GM20000 (cell line): ENCODE results near the gene KDELR1.

Experiments
- DNase-seq: peaks from one replicate; pipeline ENCODE4 v3.0.0; 2012; ENCODE audit warnings: low spot score
- TF ChIP-seq, protein P1 (sequence below): IDR thresholded peaks from 2 replicates; pipeline ENCODE4 v1.5.1; 2012; ENCODE audit warnings: mild to moderate bottlenecking, control low read depth; ENCODE audit errors: extremely low read depth, missing control alignments

KDELR1 gene

DNA sequence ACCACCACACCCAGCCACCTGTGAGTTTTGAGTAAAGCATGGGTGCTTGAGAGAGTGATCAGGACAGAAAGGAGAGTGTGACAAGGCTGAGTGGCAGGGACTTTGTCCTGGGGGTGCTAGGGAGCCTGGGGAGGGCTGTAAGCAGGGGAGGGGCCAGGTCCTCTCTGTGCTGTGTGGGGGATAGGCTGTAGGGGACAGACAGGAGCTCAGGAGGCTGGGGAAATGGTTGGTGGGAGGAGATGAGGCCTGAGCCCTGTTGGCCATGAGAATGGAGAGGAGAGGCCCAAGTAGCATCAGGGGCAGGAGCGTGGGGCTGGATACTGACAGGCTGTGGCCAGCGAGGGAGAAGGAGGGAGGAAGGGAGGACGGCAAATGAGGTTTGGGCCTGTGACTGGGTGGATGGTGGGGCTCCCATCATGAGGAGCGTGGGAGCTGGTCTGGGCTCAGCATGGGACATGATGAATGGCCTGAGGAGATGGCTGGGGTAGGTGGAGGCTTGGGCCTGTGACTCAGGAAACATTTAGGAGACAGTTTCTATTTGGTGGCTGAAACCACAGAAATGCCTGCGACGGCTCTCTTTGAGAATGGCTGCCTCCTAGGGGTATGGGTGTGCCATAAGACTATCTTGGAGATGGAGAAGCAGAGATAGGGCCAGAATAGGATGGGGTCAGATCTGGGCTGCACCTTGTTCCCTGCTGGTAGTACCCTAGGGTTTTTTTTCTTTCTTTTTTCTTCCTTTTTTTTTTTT lies 27.1 kb upstream of the KDELR1 start:
- peak; percentile 7 for DNase-seq
- TF ChIP-seq, protein P1, sequence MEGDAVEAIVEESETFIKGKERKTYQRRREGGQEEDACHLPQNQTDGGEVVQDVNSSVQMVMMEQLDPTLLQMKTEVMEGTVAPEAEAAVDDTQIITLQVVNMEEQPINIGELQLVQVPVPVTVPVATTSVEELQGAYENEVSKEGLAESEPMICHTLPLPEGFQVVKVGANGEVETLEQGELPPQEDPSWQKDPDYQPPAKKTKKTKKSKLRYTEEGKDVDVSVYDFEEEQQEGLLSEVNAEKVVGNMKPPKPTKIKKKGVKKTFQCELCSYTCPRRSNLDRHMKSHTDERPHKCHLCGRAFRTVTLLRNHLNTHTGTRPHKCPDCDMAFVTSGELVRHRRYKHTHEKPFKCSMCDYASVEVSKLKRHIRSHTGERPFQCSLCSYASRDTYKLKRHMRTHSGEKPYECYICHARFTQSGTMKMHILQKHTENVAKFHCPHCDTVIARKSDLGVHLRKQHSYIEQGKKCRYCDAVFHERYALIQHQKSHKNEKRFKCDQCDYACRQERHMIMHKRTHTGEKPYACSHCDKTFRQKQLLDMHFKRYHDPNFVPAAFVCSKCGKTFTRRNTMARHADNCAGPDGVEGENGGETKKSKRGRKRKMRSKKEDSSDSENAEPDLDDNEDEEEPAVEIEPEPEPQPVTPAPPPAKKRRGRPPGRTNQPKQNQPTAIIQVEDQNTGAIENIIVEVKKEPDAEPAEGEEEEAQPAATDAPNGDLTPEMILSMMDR, result no peak

DNA sequence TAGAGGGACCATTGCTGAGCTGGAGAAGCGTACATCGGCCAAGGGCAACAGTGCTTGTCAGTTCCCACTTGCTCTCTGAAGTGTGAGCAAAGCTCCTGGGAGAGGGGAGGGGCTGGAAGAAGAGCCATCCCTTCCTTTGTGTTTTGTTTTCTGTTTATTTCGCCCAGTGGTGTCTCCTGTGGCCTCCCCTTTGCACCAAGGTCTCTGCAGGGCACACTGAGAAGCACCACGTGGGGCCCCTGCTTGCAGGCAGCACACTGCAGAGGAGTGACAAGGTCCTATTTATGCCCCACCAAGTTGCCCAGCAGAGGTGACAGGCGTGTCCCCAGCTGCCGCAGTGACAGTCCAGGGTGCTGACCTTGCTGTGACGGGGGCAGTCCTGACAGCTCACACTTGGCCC lies 26.1 kb upstream of the KDELR1 start:
- DNase-seq, result no peak
- TF ChIP-seq, protein P1, result no peak

DNA sequence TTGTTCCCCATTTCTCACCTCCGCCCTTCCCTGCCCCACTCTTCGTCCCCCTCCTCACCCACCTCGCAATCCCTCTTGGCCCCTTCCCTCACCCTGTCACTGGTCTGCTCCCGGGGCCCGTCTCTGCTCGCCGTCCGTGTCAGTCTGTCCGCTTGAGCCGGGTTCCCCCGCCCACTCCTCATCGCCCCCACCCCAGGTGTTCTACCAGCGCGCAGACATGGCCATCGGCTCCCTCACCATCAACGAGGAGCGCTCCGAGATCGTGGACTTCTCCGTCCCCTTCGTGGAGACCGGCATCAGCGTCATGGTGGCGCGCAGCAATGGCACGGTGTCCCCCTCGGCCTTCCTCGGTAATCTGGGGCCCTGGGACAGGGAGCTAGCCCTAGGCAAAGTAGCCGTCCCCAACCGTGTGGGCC lies 24.5 kb upstream of the KDELR1 start:
- no peak for DNase-seq
- TF ChIP-seq, protein P1, result no peak

DNA sequence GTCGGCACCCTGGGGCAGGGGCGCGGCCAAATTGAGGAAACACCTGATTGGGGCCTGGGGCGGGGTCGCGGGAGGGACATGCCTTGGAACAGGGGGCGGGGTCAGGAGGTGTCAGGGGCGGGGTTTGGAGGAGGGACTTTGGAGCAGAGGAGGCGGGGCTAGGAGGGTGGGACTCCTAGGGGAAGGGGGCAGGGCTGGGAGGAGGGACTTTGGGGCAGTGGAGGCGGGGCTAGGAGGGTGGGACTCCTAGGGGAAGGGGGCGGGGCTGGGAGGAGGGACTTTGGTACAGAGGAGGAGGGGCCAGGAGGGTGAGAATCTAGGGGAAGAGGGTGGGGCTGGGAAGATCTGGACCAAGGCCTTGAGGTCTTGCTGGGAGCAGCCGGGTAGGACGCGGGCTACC lies 24.0 kb upstream of the KDELR1 start:
- peak; percentile 74 for DNase-seq
- TF ChIP-seq, protein P1, result no peak

DNA sequence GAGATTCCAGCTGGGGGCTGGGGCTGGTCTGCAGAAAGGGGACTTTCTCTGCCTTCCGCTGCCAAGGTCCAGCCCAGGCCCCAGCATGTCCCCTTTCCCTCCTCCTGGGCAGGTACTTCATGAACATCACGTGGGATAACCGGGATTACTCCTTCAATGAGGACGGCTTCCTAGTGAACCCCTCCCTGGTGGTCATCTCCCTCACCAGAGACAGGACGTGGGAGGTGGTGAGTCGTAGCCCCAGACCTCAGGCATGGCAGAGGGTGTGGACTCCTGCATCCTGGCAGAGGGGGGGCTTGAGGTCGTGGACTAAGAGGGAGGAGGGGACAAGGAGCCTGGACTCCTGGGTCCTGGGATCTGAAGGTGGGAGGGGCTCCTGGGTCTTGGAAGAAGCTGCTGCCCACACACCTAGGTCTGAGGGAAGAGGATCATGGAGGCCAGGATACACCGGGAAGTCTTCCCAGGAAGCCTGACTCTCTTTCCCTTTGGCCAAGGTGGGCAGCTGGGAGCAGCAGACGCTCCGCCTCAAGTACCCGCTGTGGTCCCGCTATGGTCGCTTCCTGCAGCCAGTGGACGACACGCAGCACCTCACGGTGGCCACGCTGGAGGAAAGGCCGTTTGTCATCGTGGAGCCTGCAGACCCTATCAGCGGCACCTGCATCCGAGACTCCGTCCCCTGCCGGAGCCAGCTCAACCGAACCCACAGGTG lies 22.7 kb upstream of the KDELR1 start:
- DNase-seq, result no peak
- TF ChIP-seq, protein P1, result no peak

DNA sequence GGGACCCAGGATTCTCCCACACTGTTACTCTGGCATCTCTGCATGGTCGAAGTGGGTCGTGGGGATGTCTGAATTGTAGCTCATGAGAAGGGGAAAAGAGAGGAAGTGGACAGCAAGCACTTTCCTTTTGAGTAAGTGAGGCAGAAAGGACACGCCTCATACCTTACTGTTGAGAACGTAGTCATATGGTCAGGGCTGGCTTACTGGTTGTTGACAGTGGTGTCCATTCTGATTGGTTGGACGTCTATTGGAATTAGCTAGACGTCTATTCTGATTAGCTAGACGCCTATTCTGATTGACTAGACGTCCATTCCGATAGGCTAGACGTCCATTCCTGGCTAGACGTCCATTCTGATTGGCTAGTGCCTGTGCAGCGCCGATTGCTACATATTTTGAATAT lies 14.5 kb upstream of the KDELR1 start:
- TF ChIP-seq, protein P1, result no peak
- DNase-seq, result peak; percentile 60

DNA sequence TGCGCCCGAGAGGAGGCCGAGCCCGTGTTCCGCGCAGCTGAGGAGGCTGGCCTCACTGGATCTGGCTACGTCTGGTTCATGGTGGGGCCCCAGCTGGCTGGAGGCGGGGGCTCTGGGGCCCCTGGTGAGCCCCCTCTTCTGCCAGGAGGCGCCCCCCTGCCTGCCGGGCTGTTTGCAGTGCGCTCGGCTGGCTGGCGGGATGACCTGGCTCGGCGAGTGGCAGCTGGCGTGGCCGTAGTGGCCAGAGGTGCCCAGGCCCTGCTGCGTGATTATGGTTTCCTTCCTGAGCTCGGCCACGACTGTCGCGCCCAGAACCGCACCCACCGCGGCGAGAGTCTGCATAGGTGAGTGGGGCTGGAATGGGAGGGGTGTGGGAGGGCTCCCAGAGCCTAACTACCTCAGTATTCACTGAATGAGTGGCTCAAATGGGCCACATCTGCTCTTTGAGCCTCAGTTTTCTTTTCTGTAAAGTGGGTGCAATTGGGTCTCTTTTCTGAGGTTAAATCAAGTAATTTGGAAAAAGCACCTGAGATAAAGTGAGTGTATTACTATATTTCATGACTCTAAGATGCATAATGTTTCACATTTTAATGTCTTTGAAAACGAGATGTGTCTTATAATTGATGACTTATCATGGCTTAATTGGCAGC lies 13.8 kb upstream of the KDELR1 start:
- DNase-seq, result no peak
- TF ChIP-seq, protein P1, result no peak
